ENCODE measurements around the gene XRN2.
"Not testable (repeated sequence)": the region's sequence is repeated elsewhere in the genome, so short reads cannot be mapped to it uniquely, and the experiment has no call there.

XRN2 gene

GRCh38 chr20:21338291-21338690 lies 35.2 kb downstream of the XRN2 start:
- H3K4me3 ChIP-seq (ENCODE audit: low read length) = no peak overlapping the region
- DNase-seq (ENCODE audit: low read depth, low spot score) = no peak

GRCh38 chr20:21339499-21339898 lies 36.4 kb downstream of the XRN2 start:
- DNase-seq (ENCODE audit: low read depth, low spot score) = no peak
- no peak overlapping the region for H3K4me3 ChIP-seq (ENCODE audit: low read length)

GRCh38 chr20:21340991-21341697 lies 38.0 kb downstream of the XRN2 start:
- no peak for DNase-seq (ENCODE audit: low read depth, low spot score)
- no peak overlapping the region for H3K4me3 ChIP-seq (ENCODE audit: low read length)

- H3K4me3 ChIP-seq (ENCODE audit: low read length) = no peak overlapping the region
- DNase-seq (ENCODE audit: low read depth, low spot score) = no peak
Observed at GRCh38 chr20:21342656-21343345, 39.7 kb downstream of the XRN2 start.

- H3K4me3 ChIP-seq (ENCODE audit: low read length) = no peak overlapping the region
- DNase-seq (ENCODE audit: low read depth, low spot score) = no peak
Observed at GRCh38 chr20:21344206-21344900, 41.2 kb downstream of the XRN2 start.

- H3K4me3 ChIP-seq (ENCODE audit: low read length) = no peak overlapping the region
- no peak for DNase-seq (ENCODE audit: low read depth, low spot score)
Observed at GRCh38 chr20:21344961-21345360, 41.8 kb downstream of the XRN2 start.

- H3K4me3 ChIP-seq (ENCODE audit: low read length) = no peak overlapping the region
- DNase-seq (ENCODE audit: low read depth, low spot score) = no peak
Observed at GRCh38 chr20:21352703-21353102, 49.6 kb downstream of the XRN2 start.

GRCh38 chr20:21353236-21353635 lies 50.1 kb downstream of the XRN2 start:
- no peak overlapping the region for H3K4me3 ChIP-seq (ENCODE audit: low read length)
- no peak for DNase-seq (ENCODE audit: low read depth, low spot score)

GRCh38 chr20:21355981-21356380 lies 52.9 kb downstream of the XRN2 start:
- no peak for DNase-seq (ENCODE audit: low read depth, low spot score)
- no peak overlapping the region for H3K4me3 ChIP-seq (ENCODE audit: low read length)

- H3K4me3 ChIP-seq (ENCODE audit: low read length) = no peak overlapping the region
- DNase-seq (ENCODE audit: low read depth, low spot score) = no peak
Observed at GRCh38 chr20:21356386-21356785, 53.3 kb downstream of the XRN2 start.

GRCh38 chr20:21357844-21358243 lies 54.7 kb downstream of the XRN2 start:
- DNase-seq (ENCODE audit: low read depth, low spot score) = no peak
- no peak overlapping the region for H3K4me3 ChIP-seq (ENCODE audit: low read length)

GRCh38 chr20:21358737-21359136 lies 55.6 kb downstream of the XRN2 start:
- DNase-seq (ENCODE audit: low read depth, low spot score) = no peak
- H3K4me3 ChIP-seq (ENCODE audit: low read length) = no peak overlapping the region

GRCh38 chr20:21360705-21361104 lies 57.6 kb downstream of the XRN2 start:
- H3K4me3 ChIP-seq (ENCODE audit: low read length) = no peak overlapping the region
- no peak for DNase-seq (ENCODE audit: low read depth, low spot score)

GRCh38 chr20:21361266-21361665 lies 58.1 kb downstream of the XRN2 start:
- no peak for DNase-seq (ENCODE audit: low read depth, low spot score)
- no peak overlapping the region for H3K4me3 ChIP-seq (ENCODE audit: low read length)

GRCh38 chr20:21364413-21364812 lies 61.3 kb downstream of the XRN2 start:
- H3K4me3 ChIP-seq (ENCODE audit: low read length) = no peak overlapping the region
- DNase-seq (ENCODE audit: low read depth, low spot score) = no peak

GRCh38 chr20:21365771-21366170 lies 62.6 kb downstream of the XRN2 start:
- no peak for DNase-seq (ENCODE audit: low read depth, low spot score)
- H3K4me3 ChIP-seq (ENCODE audit: low read length) = no peak overlapping the region

GRCh38 chr20:21366273-21366672 lies 63.1 kb downstream of the XRN2 start:
- not testable (repeated sequence) for H3K4me3 ChIP-seq (ENCODE audit: low read length); DNase-seq (ENCODE audit: low read depth, low spot score)

- no peak overlapping the region for H3K4me3 ChIP-seq (ENCODE audit: low read length)
- no peak for DNase-seq (ENCODE audit: low read depth, low spot score)
Observed at GRCh38 chr20:21368791-21369190, 65.7 kb downstream of the XRN2 start.

GRCh38 chr20:21371193-21371592 lies 68.1 kb downstream of the XRN2 start:
- no peak overlapping the region for H3K4me3 ChIP-seq (ENCODE audit: low read length)
- DNase-seq (ENCODE audit: low read depth, low spot score) = no peak

GRCh38 chr20:21372016-21372415 lies 68.9 kb downstream of the XRN2 start:
- DNase-seq (ENCODE audit: low read depth, low spot score) = no peak
- no peak overlapping the region for H3K4me3 ChIP-seq (ENCODE audit: low read length)
